CD14-positive monocyte (primary cell): ENCODE results near the gene HCN2. TPM values are rescaled to one million over a fixed set of nuclear protein-coding genes. Genes with fewer than 3 reads are reported as not detected.

Experiments
- DNase-seq, 3 donors: peaks; one replicate each; pipeline ENCODE4 v3.0.0-alpha.2; 2011 to 2022
- H2AFZ ChIP-seq: 2 replicates; pipeline ENCODE4 v1.6.0; 2012; ENCODE audit warnings: mild to moderate bottlenecking, low read depth, low read length, inconsistent platforms; ENCODE audit not compliant: insufficient read depth, poor library complexity, severe bottlenecking
- H3K27ac ChIP-seq, 2 donors: 1 replicate in 1 of 2; 2 replicates in 1 of 2; pipeline ENCODE4 v1.5.1; 2012 to 2013; ENCODE audit warnings: low read length in 2 of 2, control low read depth in 1 of 2, inconsistent platforms in 1 of 2, low read depth in 1 of 2, mild to moderate bottlenecking in 1 of 2
- H3K27me3 ChIP-seq, 2 donors: one replicate each; pipeline versions ENCODE4 v1.6.0 to v1.6.1; 2011 to 2013; ENCODE audit warnings: low read length in 2 of 2; ENCODE audit not compliant: control insufficient read depth in 2 of 2, insufficient read depth in 2 of 2
- H3K36me3 ChIP-seq, 2 donors: replicated peaks in 1 of 2; 1 replicate in 1 of 2; 2 replicates in 1 of 2; pipeline versions ENCODE4 v1.5.1 to v1.6.1; 2012 to 2013; ENCODE audit warnings: low read length in 2 of 2, control low read depth in 1 of 2, inconsistent platforms in 1 of 2, mild to moderate bottlenecking in 1 of 2; ENCODE audit not compliant: insufficient read depth in 2 of 2, control insufficient read depth in 1 of 2
- H3K4me1 ChIP-seq, 2 donors: 1 replicate in 1 of 2; 2 replicates in 1 of 2; pipeline versions ENCODE4 v1.5.1 to v1.6.1; 2012 to 2013; ENCODE audit warnings: low read length in 2 of 2, control low read depth in 1 of 2, inconsistent platforms in 1 of 2, mild to moderate bottlenecking in 1 of 2, moderate library complexity in 1 of 2; ENCODE audit not compliant: insufficient read depth in 2 of 2, control insufficient read depth in 1 of 2
- H3K4me2 ChIP-seq: replicated peaks from 2 replicates; pipeline ENCODE3; 2012; ENCODE audit warnings: low read length, moderate library complexity, mild to moderate bottlenecking; ENCODE audit not compliant: poor library complexity, severe bottlenecking; ENCODE audit errors: extremely low read depth
- H3K4me3 ChIP-seq, 3 experiments: fragments of 200-600 bp in 1 of 3; sonication (generic) in 1 of 3; replicated peaks in 1 of 3; 1 replicate in 2 of 3; 2 replicates in 1 of 3; pipeline ENCODE4 v1.5.1; 2011 to 2013; ENCODE audit warnings: low read length in 3 of 3, mild to moderate bottlenecking in 3 of 3, control low read depth in 2 of 3, low read depth in 2 of 3, inconsistent platforms in 1 of 3, moderate library complexity in 1 of 3
- H3K79me2 ChIP-seq: 2 replicates; pipeline ENCODE4 v1.6.0; 2012; ENCODE audit warnings: mild to moderate bottlenecking, control low read depth, inconsistent platforms, low read length, moderate library complexity; ENCODE audit not compliant: insufficient read depth
- H3K9ac ChIP-seq: 2 replicates; pipeline ENCODE4 v1.6.0; 2017; ENCODE audit warnings: low read length, mild to moderate bottlenecking; ENCODE audit not compliant: insufficient read depth, poor library complexity, severe bottlenecking
- H3K9me3 ChIP-seq, 2 donors: replicated peaks in 1 of 2; 1 replicate in 1 of 2; 2 replicates in 1 of 2; pipeline versions ENCODE4 v1.5.1 to v1.6.1; 2012 to 2013; ENCODE audit warnings: low read length in 2 of 2, control low read depth in 1 of 2; ENCODE audit not compliant: control insufficient read depth in 1 of 2, insufficient read depth in 1 of 2
- H4K20me1 ChIP-seq: 2 replicates; pipeline ENCODE4 v1.6.0; 2012; ENCODE audit warnings: mild to moderate bottlenecking, low read length, control low read depth, moderate library complexity; ENCODE audit not compliant: insufficient read depth
- H3K27ac Mint-ChIP-seq, 7 donors: one replicate each; pipeline ENCODE4 v1.8.0; 2020; ENCODE audit warnings: mild to moderate bottlenecking in 7 of 7, mixed read lengths in 7 of 7, moderate library complexity in 6 of 7, inconsistent platforms in 2 of 7
- H3K27me3 Mint-ChIP-seq, 3 donors: one replicate each; pipeline ENCODE4 v1.8.0; 2021 to 2022; ENCODE audit warnings: low read depth in 3 of 3, mild to moderate bottlenecking in 3 of 3, mixed read lengths in 3 of 3, moderate library complexity in 3 of 3, inconsistent platforms in 1 of 3
- H3K36me3 Mint-ChIP-seq, 2 donors: one replicate each; pipeline ENCODE4 v1.8.0; 2020; ENCODE audit warnings: mixed read lengths in 2 of 2, inconsistent platforms in 1 of 2, mild to moderate bottlenecking in 1 of 2
- H3K4me1 Mint-ChIP-seq: one replicate; pipeline ENCODE4 v1.8.0; 2020; ENCODE audit warnings: mild to moderate bottlenecking, mixed read lengths
- H3K4me3 Mint-ChIP-seq, 2 donors: one replicate each; pipeline ENCODE4 v1.8.0; 2020; ENCODE audit warnings: mild to moderate bottlenecking in 2 of 2, mixed read lengths in 2 of 2, moderate library complexity in 1 of 2
- H3K9me3 Mint-ChIP-seq, 7 donors: one replicate each; pipeline ENCODE4 v1.8.0; 2020 to 2022; ENCODE audit warnings: mixed read lengths in 7 of 7, mild to moderate bottlenecking in 6 of 7, moderate library complexity in 6 of 7, inconsistent platforms in 2 of 7
- WGBS: methylation state at CpG from one replicate; pipeline ENCODE4 v1.1.5; 2013; ENCODE audit warnings: missing lambda C conversion rate; ENCODE audit not compliant: insufficient coverage; 5-methylcytosine and 5-hydroxymethylcytosine counted together
- intact Hi-C, 2 donors: fragments of 100-400 bp; cut with micrococcal nuclease; formaldehyde crosslinking; loops; one replicate each; pipeline versions ENCODE4 v1.15.0 to v1.15.1; 2023
- polyA plus RNA-seq, 3 donors: library from polyadenylated mRNA; depleted of rRNA in 1 of 3; unstranded in 2 of 3; stranded (reverse) in 1 of 3; fragments of 300-500 nt in 2 of 3; fragments of >200 nt in 1 of 3; fragmentation: Illumina TruSeq in 2 of 3; gene quantifications; 1 replicate in 2 of 3; 2 replicates in 1 of 3; pipeline ENCODE4 v1.2.3, GENCODE V29; 2012 to 2021
- TF ChIP-seq, protein P1 (sequence below): fragments of 200-600 bp; IDR thresholded peaks from one replicate; pipeline ENCODE4 v1.8.0; 2022; ENCODE audit warnings: antibody characterized with exemption, mild to moderate bottlenecking

Gene HCN2
- polyA plus RNA-seq, 3 donors, result 0.21 TPM; not detected in 2

DNA sequence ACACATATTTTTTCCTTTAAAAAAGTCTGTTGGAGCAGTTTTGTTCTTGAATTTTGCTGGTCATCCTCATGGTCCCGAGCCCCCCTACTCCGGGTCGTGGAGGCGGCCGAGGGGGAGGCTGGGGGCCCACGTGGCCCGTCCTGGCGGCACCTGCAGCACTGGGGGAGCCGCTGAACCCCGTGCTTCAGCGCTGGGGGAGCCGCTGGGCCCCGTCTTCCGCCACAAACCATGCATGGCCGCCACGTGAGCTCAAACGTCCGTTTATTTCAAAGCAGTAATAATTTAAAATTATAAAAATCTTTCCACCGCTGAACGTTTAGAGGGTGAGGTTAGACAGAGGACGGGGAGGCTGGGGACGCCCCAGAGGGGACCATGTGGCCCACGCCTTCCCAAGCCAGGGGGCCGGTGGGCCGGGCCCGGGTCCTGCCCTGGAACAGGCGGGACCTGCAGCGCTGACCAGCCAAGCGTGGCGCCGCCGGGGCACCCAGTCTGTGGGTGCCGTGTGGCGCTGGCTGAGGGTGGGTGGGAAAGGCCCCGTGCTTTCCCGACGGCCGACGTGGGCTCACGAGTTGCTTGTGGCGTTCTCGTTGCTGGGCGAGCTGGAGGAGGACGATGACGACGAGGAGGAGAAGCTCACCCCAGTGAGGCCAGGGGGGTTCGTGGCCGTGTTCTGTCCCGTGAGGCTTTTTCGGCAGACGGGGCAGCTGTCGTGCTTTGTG lies 58.0 kb downstream of the HCN2 start:
- no peaks in the 10 kb centered on the region for H3K4me1 ChIP-seq
- Mint-ChIP-seq H3K36me3 (peaks cover 23 to 64% of the 10 kb centered on the region in 2 donors), H3K4me1 (no peaks in the 10 kb centered on the region), H3K27me3 (no peaks in the 10 kb centered on the region), H3K9me3 (no peaks in the 10 kb centered on the region), H3K4me3 (no peak overlapping the region), H3K27ac (no peak overlapping the region)
- no peak overlapping the region for H2AFZ ChIP-seq
- H3K9ac ChIP-seq, result no peak overlapping the region
- H3K36me3 ChIP-seq, result peaks cover 68 to 75% of the 10 kb centered on the region in 2 donors
- peaks cover 21% of the 10 kb centered on the region for H3K79me2 ChIP-seq
- no peak overlapping the region for H3K4me3 ChIP-seq
- WGBS, result 97% methylated on average over 37 of the region's 52 CpGs
- no peaks in the 10 kb centered on the region for H3K9me3 ChIP-seq
- TF ChIP-seq, protein P1, sequence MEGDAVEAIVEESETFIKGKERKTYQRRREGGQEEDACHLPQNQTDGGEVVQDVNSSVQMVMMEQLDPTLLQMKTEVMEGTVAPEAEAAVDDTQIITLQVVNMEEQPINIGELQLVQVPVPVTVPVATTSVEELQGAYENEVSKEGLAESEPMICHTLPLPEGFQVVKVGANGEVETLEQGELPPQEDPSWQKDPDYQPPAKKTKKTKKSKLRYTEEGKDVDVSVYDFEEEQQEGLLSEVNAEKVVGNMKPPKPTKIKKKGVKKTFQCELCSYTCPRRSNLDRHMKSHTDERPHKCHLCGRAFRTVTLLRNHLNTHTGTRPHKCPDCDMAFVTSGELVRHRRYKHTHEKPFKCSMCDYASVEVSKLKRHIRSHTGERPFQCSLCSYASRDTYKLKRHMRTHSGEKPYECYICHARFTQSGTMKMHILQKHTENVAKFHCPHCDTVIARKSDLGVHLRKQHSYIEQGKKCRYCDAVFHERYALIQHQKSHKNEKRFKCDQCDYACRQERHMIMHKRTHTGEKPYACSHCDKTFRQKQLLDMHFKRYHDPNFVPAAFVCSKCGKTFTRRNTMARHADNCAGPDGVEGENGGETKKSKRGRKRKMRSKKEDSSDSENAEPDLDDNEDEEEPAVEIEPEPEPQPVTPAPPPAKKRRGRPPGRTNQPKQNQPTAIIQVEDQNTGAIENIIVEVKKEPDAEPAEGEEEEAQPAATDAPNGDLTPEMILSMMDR, result no peak
- intact Hi-C loops, result no loop called here
- H3K27ac ChIP-seq, result no peak overlapping the region
- H3K27me3 ChIP-seq, result no peaks in the 10 kb centered on the region
- peaks cover 81% of the 10 kb centered on the region for H4K20me1 ChIP-seq
- H3K4me2 ChIP-seq, result no peak overlapping the region
- no peak for DNase-seq

- H3K27me3 Mint-ChIP-seq, result no peaks in the 10 kb centered on the region
- peaks cover 27% of the 10 kb centered on the region for H3K79me2 ChIP-seq
- no peaks in the 10 kb centered on the region for H3K4me1 Mint-ChIP-seq
- no peak overlapping the region for H3K4me2 ChIP-seq
- no peak for DNase-seq
- H3K9ac ChIP-seq, result no peak overlapping the region
- H3K9me3 Mint-ChIP-seq, result no peaks in the 10 kb centered on the region
- no peak overlapping the region for H2AFZ ChIP-seq
- 97% methylated on average over 20 of the region's 29 CpGs for WGBS
- H3K4me3 ChIP-seq, result no peak overlapping the region
- peaks cover 25 to 68% of the 10 kb centered on the region in 2 donors for H3K36me3 Mint-ChIP-seq
- H3K36me3 ChIP-seq, result peaks cover 73 to 81% of the 10 kb centered on the region in 2 donors
- intact Hi-C loops, result no loop called here
- no peak overlapping the region for H3K27ac ChIP-seq
- no peaks in the 10 kb centered on the region for H3K4me1 ChIP-seq
- H3K27me3 ChIP-seq, result no peaks in the 10 kb centered on the region
- H3K27ac Mint-ChIP-seq, result no peak overlapping the region
- peaks cover 87% of the 10 kb centered on the region for H4K20me1 ChIP-seq
- no peaks in the 10 kb centered on the region for H3K9me3 ChIP-seq
- TF ChIP-seq, protein P1, result no peak
- H3K4me3 Mint-ChIP-seq, result no peak overlapping the region
Observed at GRCh38 chr19:648305-648704, 58.6 kb downstream of the HCN2 start.
